ENCODE data around the gene N4BP2. TPM values are rescaled to one million over a fixed set of nuclear protein-coding genes. Genes with fewer than 3 reads are reported as not detected.

The N4BP2 gene
- total RNA-seq, 1 experiment from 2014 or later, result 31.7 TPM

- Mint-ChIP-seq H3K4me1 (no peaks in the 10 kb centered on the region), H3K36me3 (peaks cover 29% of the 10 kb centered on the region), H3K9me3 (no peaks in the 10 kb centered on the region), H3K27me3 (ENCODE audit: low read depth) (no peaks in the 10 kb centered on the region), H3K4me3 (no peak overlapping the region), H3K27ac (no peak overlapping the region)
- ATAC-seq (no peak), DNase-seq (ENCODE audit: low spot score) (no peak)
- CTCF ChIA-PET, result no interaction called here
- TF ChIP-seq, protein P1, sequence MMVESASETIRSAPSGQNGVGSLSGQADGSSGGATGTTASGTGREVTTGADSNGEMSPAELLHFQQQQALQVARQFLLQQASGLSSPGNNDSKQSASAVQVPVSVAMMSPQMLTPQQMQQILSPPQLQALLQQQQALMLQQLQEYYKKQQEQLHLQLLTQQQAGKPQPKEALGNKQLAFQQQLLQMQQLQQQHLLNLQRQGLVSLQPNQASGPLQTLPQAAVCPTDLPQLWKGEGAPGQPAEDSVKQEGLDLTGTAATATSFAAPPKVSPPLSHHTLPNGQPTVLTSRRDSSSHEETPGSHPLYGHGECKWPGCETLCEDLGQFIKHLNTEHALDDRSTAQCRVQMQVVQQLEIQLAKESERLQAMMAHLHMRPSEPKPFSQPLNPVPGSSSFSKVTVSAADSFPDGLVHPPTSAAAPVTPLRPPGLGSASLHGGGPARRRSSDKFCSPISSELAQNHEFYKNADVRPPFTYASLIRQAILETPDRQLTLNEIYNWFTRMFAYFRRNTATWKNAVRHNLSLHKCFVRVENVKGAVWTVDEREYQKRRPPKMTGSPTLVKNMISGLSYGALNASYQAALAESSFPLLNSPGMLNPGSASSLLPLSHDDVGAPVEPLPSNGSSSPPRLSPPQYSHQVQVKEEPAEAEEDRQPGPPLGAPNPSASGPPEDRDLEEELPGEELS (CRISPR knock-in tag; IDR thresholded peaks at IDR 0.05), result no peak
- TF ChIP-seq, protein P2, sequence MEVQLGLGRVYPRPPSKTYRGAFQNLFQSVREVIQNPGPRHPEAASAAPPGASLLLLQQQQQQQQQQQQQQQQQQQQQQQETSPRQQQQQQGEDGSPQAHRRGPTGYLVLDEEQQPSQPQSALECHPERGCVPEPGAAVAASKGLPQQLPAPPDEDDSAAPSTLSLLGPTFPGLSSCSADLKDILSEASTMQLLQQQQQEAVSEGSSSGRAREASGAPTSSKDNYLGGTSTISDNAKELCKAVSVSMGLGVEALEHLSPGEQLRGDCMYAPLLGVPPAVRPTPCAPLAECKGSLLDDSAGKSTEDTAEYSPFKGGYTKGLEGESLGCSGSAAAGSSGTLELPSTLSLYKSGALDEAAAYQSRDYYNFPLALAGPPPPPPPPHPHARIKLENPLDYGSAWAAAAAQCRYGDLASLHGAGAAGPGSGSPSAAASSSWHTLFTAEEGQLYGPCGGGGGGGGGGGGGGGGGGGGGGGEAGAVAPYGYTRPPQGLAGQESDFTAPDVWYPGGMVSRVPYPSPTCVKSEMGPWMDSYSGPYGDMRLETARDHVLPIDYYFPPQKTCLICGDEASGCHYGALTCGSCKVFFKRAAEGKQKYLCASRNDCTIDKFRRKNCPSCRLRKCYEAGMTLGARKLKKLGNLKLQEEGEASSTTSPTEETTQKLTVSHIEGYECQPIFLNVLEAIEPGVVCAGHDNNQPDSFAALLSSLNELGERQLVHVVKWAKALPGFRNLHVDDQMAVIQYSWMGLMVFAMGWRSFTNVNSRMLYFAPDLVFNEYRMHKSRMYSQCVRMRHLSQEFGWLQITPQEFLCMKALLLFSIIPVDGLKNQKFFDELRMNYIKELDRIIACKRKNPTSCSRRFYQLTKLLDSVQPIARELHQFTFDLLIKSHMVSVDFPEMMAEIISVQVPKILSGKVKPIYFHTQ (CRISPR knock-in tag; IDR thresholded peaks at IDR 0.05), result no peak
- no peak for TF ChIP-seq RELA (CRISPR knock-in tag; IDR thresholded peaks at IDR 0.05; ENCODE audit: borderline replicate concordance)
- no peak for TF ChIP-seq ZNF532 (CRISPR knock-in tag; IDR thresholded peaks at IDR 0.05; ENCODE audit: borderline replicate concordance)
- no peak for TF ChIP-seq USF2 (CRISPR knock-in tag; IDR thresholded peaks at IDR 0.05)
- no peak for TF ChIP-seq EMX1 (CRISPR knock-in tag; IDR thresholded peaks at IDR 0.05)
- TF ChIP-seq AFF4 (CRISPR knock-in tag; IDR thresholded peaks at IDR 0.05; ENCODE audit: borderline replicate concordance), result no peak
- POLR2A ChIA-PET, result no interaction called here
Measured at GRCh38 chr4:40112027-40112792, 55.6 kb downstream of the N4BP2 start.

GRCh38 chr4:40114206-40114605, 57.6 kb downstream of the N4BP2 start:
- ChIA-PET CTCF (no interaction called here), POLR2A (no interaction called here)
- Mint-ChIP-seq H3K36me3 (peaks cover 25% of the 10 kb centered on the region), H3K9me3 (no peaks in the 10 kb centered on the region), H3K4me1 (peaks cover 9% of the 10 kb centered on the region), H3K27me3 (ENCODE audit: low read depth) (no peaks in the 10 kb centered on the region), H3K4me3 (no peak overlapping the region), H3K27ac (no peak overlapping the region)
- DNase-seq (ENCODE audit: low spot score) (no peak), ATAC-seq (no peak)
- TF ChIP-seq NFYB (CRISPR knock-in tag; conservative IDR thresholded peaks at IDR 0.05; ENCODE audit: low read depth), result no peak
- TF ChIP-seq, protein P3, sequence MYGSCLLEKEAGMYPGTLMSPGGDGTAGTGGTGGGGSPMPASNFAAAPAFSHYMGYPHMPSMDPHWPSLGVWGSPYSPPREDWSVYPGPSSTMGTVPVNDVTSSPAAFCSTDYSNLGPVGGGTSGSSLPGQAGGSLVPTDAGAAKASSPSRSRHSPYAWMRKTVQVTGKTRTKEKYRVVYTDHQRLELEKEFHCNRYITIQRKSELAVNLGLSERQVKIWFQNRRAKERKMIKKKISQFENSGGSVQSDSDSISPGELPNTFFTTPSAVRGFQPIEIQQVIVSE (CRISPR knock-in tag; IDR thresholded peaks at IDR 0.05; ENCODE audit: borderline replicate concordance), result no peak
- TF ChIP-seq FOXJ3 (CRISPR knock-in tag; IDR thresholded peaks at IDR 0.05; ENCODE audit: borderline replicate concordance), result no peak
- TF ChIP-seq, protein P1 (CRISPR knock-in tag; IDR thresholded peaks at IDR 0.05), result no peak
- TF ChIP-seq FOXP1 (CRISPR knock-in tag; IDR thresholded peaks at IDR 0.05; ENCODE audit: borderline replicate concordance), result no peak
- TF ChIP-seq, protein P4, sequence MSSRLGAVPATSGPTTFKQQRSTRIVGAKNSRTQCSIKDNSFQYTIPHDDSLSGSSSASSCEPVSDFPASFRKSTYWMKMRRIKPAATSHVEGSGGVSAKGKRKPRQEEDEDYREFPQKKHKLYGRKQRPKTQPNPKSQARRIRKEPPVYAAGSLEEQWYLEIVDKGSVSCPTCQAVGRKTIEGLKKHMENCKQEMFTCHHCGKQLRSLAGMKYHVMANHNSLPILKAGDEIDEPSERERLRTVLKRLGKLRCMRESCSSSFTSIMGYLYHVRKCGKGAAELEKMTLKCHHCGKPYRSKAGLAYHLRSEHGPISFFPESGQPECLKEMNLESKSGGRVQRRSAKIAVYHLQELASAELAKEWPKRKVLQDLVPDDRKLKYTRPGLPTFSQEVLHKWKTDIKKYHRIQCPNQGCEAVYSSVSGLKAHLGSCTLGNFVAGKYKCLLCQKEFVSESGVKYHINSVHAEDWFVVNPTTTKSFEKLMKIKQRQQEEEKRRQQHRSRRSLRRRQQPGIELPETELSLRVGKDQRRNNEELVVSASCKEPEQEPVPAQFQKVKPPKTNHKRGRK (CRISPR knock-in tag; IDR thresholded peaks at IDR 0.05; ENCODE audit: borderline replicate concordance), result no peak

Measured in WTC11 (cell line).